D341Med (cell line): ENCODE results near the gene SULT4A1.
A peak's percentile ranks its signal among the peaks of the same experiment; 100 is the strongest.

Experiments used
- DNase-seq: peaks from one replicate; pipeline ENCODE4 v3.0.0; 2012; ENCODE audit warnings: low spot score

Gene SULT4A1

GRCh38 chr22:43802897-43803495 lies 59.3 kb downstream of the SULT4A1 start:
- no peak for DNase-seq

- no peak for DNase-seq
Measured at GRCh38 chr22:43800970-43801369, 61.3 kb downstream of the SULT4A1 start.

- DNase-seq, result no peak
Measured at GRCh38 chr22:43798492-43798891, 63.8 kb downstream of the SULT4A1 start.

GRCh38 chr22:43796567-43796966 lies 65.7 kb downstream of the SULT4A1 start:
- peak; percentile 73 for DNase-seq

- DNase-seq, result no peak
Measured at GRCh38 chr22:43795320-43795719, 67.0 kb downstream of the SULT4A1 start.

- DNase-seq, result no peak
Measured at GRCh38 chr22:43792905-43793304, 69.4 kb downstream of the SULT4A1 start.

- no peak for DNase-seq
Measured at GRCh38 chr22:43789452-43789851, 72.9 kb downstream of the SULT4A1 start.

GRCh38 chr22:43783777-43784176 lies 78.5 kb downstream of the SULT4A1 start:
- DNase-seq, result no peak

GRCh38 chr22:43782448-43782847 lies 79.9 kb downstream of the SULT4A1 start:
- no peak for DNase-seq

- no peak for DNase-seq
Measured at GRCh38 chr22:43777286-43777685, 85.0 kb downstream of the SULT4A1 start.

GRCh38 chr22:43776081-43776670 lies 86.1 kb downstream of the SULT4A1 start:
- no peak for DNase-seq
